Fibroblast of gingiva (primary cell): Measurements from ENCODE around the gene C21orf91.
"Not testable (repeated sequence)": the region's sequence is repeated elsewhere in the genome, so short reads cannot be mapped to it uniquely, and the experiment has no call there.

Experiments used
- DNase-seq: peaks from one replicate; pipeline ENCODE4 v3.0.0-alpha.2; 2011; ENCODE audit warnings: low read depth

The C21orf91 gene

GRCh38 chr21:17777072-17777765 lies 41.9 kb downstream of the C21orf91 start:
- no peak for DNase-seq

GRCh38 chr21:17775431-17776126 lies 43.6 kb downstream of the C21orf91 start:
- no peak for DNase-seq

- not testable (repeated sequence) for DNase-seq
Observed at GRCh38 chr21:17775021-17775420, 44.1 kb downstream of the C21orf91 start.

- DNase-seq = no peak
Observed at GRCh38 chr21:17769447-17769845, 49.7 kb downstream of the C21orf91 start.

- no peak for DNase-seq
Observed at GRCh38 chr21:17768840-17769446, 50.2 kb downstream of the C21orf91 start.

- DNase-seq = no peak
Observed at GRCh38 chr21:17765207-17765606, 53.9 kb downstream of the C21orf91 start.

GRCh38 chr21:17763288-17764037 lies 55.7 kb downstream of the C21orf91 start:
- DNase-seq = no peak

- no peak for DNase-seq
Observed at GRCh38 chr21:17759511-17760178, 59.5 kb downstream of the C21orf91 start.

- DNase-seq = no peak
Observed at GRCh38 chr21:17758683-17759082, 60.5 kb downstream of the C21orf91 start.

- DNase-seq = no peak
Observed at GRCh38 chr21:17757671-17758070, 61.5 kb downstream of the C21orf91 start.

GRCh38 chr21:17753736-17754135 lies 65.4 kb downstream of the C21orf91 start:
- DNase-seq = no peak

GRCh38 chr21:17752171-17752570 lies 67.0 kb downstream of the C21orf91 start:
- no peak for DNase-seq

GRCh38 chr21:17746920-17747319 lies 72.2 kb downstream of the C21orf91 start:
- no peak for DNase-seq

- no peak for DNase-seq
Observed at GRCh38 chr21:17745086-17745485, 74.1 kb downstream of the C21orf91 start.

- DNase-seq = no peak
Observed at GRCh38 chr21:17742940-17743592, 76.1 kb downstream of the C21orf91 start.

GRCh38 chr21:17742181-17742580 lies 77.0 kb downstream of the C21orf91 start:
- DNase-seq = no peak
